Amniotic stem cell (primary cell): Measurements from ENCODE around the gene SMPX.
"Not testable (repeated sequence)": the region's sequence is repeated elsewhere in the genome, so short reads cannot be mapped to it uniquely, and the experiment has no call there.

Experiments used
- DNase-seq: peaks from one replicate; lab custom pipeline; 2025; lab: John Stamatoyannopoulos, UW

The SMPX gene

GRCh38 chrX:21757960-21758359 is at the start of gene SMPX:
SMPX (minus strand) TSS chrX:21758116; CDS start chrX:21754290, 3,826 bp downstream.
- DNase-seq, result no peak

DNA sequence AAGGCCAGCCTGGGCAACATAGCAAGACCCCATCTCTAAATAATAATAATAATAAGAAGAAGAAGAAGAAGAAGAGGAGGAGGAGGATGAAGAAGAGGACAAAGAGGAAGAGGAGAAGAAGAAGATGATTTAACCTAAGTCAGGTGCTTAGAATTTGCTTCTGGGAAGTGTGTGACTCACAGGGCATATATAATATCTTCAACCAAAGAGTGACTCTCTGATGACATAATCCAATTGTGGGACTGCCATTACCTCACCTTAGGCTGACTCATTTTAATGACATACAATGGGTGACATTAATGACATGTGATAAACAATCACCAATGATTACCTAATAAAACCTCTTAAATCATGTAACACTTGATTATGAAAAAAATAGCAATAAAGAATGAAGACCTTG is 48.8 kb upstream of the SMPX start:
- DNase-seq, result no peak

DNA sequence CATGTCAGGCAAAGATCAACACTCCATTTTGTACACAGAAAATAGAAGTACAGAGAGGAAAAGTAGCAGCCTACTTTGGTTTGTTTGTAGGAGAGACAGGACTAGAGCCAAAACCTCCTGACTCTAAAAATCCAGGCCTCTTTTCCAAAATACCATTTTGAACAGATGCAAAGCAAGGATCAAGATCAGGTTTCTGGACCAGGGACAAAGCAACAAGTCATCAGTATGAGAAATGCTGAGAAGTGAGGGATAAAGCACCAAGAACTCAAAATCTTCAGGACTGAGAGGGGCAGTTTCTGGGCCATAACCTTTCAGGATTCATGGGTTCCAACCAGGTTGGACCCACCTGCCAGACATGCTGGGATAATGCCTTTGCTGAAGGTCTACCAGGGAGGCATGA is 44.9 kb upstream of the SMPX start:
- no peak for DNase-seq

- DNase-seq, result no peak
These were observed 44.2 kb upstream of the SMPX start for GRCh38 chrX:21802054-21802670.

- DNase-seq, result no peak
These were observed 42.4 kb upstream of the SMPX start for GRCh38 chrX:21800344-21800770.

DNA sequence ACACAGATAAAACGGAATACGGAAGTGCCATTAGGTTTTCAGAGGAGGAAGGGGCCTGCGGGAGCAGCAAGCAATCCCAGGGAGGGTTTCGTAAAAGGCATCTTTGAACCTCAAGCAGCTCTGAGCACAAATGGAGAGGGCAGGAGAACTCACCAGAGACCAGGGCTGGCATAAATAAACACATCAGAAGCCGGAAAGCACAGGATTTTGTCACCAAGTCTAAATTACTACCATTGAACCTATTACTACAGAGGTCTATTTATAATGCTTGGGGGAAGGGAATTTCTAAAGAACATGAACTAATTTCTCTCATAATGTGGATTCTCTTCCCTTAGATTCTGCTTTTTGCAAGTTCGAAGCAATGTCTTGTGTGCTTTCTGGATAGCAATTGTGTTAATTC is 41.9 kb upstream of the SMPX start:
- no peak for DNase-seq

- no peak for DNase-seq
These were observed 40.8 kb upstream of the SMPX start for GRCh38 chrX:21798677-21799219.

DNA sequence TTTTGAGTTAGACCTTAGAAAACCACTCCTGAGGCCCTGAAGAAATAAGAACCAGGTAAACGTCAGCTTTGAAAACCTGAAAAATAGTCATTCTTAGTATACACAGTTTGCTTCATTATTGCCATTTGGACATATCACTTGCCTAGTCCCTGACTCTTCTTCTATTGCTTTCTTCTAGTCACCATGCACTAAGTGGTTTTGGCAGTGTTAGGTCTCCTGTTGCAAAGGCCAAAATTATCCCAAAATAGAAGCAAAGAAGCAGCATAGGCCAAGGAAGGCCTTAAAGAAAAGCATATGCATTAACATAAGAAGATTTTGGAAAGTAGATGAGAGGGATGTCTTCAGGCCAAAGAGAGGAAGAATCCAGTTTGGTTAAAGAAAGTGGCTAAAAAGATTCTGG is 24.1 kb upstream of the SMPX start:
- DNase-seq, result no peak

GRCh38 chrX:21781525-21781924 is 23.6 kb upstream of the SMPX start:
- no peak for DNase-seq

- no peak for DNase-seq
These were observed 21.2 kb upstream of the SMPX start for GRCh38 chrX:21779095-21779494.

GRCh38 chrX:21778236-21778635 is 20.3 kb upstream of the SMPX start:
- DNase-seq, result no peak

- not testable (repeated sequence) for DNase-seq
These were observed 17.2 kb upstream of the SMPX start for GRCh38 chrX:21775128-21775527.

GRCh38 chrX:21773036-21773435 is 15.1 kb upstream of the SMPX start:
- not testable (repeated sequence) for DNase-seq

GRCh38 chrX:21770631-21771321 is 12.9 kb upstream of the SMPX start:
- DNase-seq, result no peak

DNA sequence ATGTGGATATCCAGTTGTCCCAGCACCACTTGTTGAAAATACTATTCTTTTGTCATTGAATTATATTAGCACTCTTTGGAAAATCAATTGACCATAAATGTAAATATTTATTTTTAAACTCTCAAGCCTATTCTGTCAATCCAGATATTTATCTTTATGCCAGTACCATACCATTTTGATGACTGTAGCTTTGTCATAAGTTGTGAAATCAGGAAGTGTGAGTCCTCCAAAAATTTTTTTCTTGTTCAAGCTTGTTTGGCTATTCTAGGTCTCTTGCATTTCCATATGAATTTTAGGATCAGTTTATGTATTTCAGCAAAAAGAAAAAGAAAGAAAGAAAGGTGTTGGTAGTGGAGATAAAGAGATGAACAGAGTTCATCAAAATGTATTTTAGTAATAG is 8.2 kb upstream of the SMPX start:
- DNase-seq, result no peak

GRCh38 chrX:21764008-21764407 is 6.1 kb upstream of the SMPX start:
- no peak for DNase-seq

GRCh38 chrX:21758488-21758887 is 572 bp upstream of the SMPX start:
- DNase-seq, result no peak

- DNase-seq, result no peak
These were observed 959 bp downstream of the SMPX start for GRCh38 chrX:21756785-21757529.

DNA sequence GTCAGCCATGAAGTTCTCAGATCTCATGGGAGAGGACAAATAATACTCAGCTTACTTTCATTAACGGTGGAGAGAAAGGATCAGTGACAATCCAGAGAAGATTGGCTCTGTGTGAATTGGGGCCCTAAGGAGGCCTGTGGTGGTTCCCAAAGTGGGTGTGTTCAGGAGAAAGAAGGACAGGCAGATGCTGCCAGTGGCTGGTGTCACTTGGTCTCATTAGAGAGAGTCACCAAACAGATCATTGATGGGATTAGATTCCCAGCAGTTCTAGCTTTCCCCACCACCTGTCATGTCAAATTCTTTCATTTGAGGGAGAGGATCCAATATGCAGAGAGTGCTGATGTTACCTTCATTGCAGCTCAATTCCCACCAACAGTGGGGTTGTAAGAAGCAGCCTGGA is 8.0 kb downstream of the SMPX start:
- no peak for DNase-seq

DNA sequence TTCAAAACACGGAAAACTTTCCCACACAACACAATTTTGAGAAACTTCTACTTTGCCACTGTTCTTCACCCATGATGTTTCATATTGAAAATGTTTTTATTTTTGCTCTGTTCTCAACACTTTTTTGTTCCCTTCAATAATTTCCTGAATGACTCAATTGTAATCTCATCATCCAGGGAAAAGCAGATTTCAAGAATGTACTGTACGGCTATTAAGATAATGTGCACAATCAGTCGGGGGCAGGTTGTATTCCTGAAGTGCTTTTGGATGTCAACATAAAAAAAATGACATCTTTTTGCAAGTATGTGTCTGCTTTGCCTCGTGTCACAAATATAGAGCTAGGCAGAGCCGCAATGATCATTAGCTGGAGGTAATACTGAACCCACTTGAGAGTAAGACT is 9.7 kb downstream of the SMPX start:
- no peak for DNase-seq

GRCh38 chrX:21747558-21747957 is 10.4 kb downstream of the SMPX start:
- DNase-seq, result no peak

- DNase-seq, result no peak
These were observed 12.2 kb downstream of the SMPX start for GRCh38 chrX:21745756-21746155.

GRCh38 chrX:21744721-21745120 is 13.2 kb downstream of the SMPX start:
- DNase-seq, result no peak
